IPS DF 19.7 (cell line): Measurements from ENCODE around the gene PCDHGA5.
"Not testable (repeated sequence)": the region's sequence is repeated elsewhere in the genome, so short reads cannot be mapped to it uniquely, and the experiment has no call there.

Experiments used
- DNase-seq: peaks from one replicate; pipeline ENCODE4 v3.0.0-alpha.2; 2013; ENCODE audit warnings: low read depth, low spot score

PCDHGA5 gene

GRCh38 chr5:141414548-141415274, 50.7 kb downstream of the PCDHGA5 start:
- not testable (repeated sequence) for DNase-seq

DNA sequence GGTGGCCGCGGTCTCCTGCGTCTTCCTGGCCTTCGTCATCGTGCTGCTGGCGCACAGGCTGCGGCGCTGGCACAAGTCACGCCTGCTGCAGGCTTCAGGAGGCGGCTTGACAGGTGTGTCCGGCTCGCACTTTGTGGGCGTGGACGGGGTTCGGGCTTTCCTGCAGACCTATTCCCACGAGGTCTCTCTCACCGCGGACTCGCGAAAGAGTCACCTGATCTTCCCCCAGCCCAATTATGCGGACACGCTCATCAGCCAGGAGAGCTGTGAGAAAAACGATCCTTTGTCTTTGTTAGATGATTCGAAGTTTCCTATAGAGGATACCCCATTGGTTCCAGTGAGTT, 51.3 kb downstream of the PCDHGA5 start:
- DNase-seq = not testable (repeated sequence)
